ENCODE measurements around the gene CNKSR3.
"Not testable (repeated sequence)": the region's sequence is repeated elsewhere in the genome, so short reads cannot be mapped to it uniquely, and the experiment has no call there.

The CNKSR3 gene

GRCh38 chr6:154528310-154528915 is 17.9 kb upstream of the CNKSR3 start:
- DNase-seq, result no peak

- DNase-seq, result no peak
Measured at GRCh38 chr6:154526996-154527395, 16.5 kb upstream of the CNKSR3 start.

- no peak for DNase-seq
Measured at GRCh38 chr6:154522576-154522975, 12.1 kb upstream of the CNKSR3 start.

GRCh38 chr6:154521412-154521811 is 10.9 kb upstream of the CNKSR3 start:
- DNase-seq, result no peak

GRCh38 chr6:154520280-154520679 is 9.8 kb upstream of the CNKSR3 start:
- DNase-seq, result no peak

- no peak for DNase-seq
Measured at GRCh38 chr6:154518396-154518795, 7.9 kb upstream of the CNKSR3 start.

GRCh38 chr6:154516276-154516675 is 5.8 kb upstream of the CNKSR3 start:
- no peak for DNase-seq

GRCh38 chr6:154515826-154516225 is 5.3 kb upstream of the CNKSR3 start:
- DNase-seq, result no peak

GRCh38 chr6:154515076-154515475 is 4.6 kb upstream of the CNKSR3 start:
- not testable (repeated sequence) for DNase-seq

GRCh38 chr6:154514481-154514880 is 4.0 kb upstream of the CNKSR3 start:
- no peak for DNase-seq

GRCh38 chr6:154513601-154514320 is 3.3 kb upstream of the CNKSR3 start:
- no peak for DNase-seq

- DNase-seq, result no peak
Measured at GRCh38 chr6:154512201-154512600, 1.7 kb upstream of the CNKSR3 start.

GRCh38 chr6:154511791-154512190 is 1.3 kb upstream of the CNKSR3 start:
- DNase-seq, result no peak

GRCh38 chr6:154509421-154510143 is 903 bp downstream of the CNKSR3 start:
- DNase-seq, result no peak

- DNase-seq, result no peak
Measured at GRCh38 chr6:154508573-154509375, 1.7 kb downstream of the CNKSR3 start.

- DNase-seq, result no peak
Measured at GRCh38 chr6:154506991-154507898, 3.2 kb downstream of the CNKSR3 start.

- DNase-seq, result no peak
Measured at GRCh38 chr6:154506582-154506981, 3.9 kb downstream of the CNKSR3 start.

GRCh38 chr6:154506108-154506507 is 4.4 kb downstream of the CNKSR3 start:
- DNase-seq, result no peak

- DNase-seq, result no peak
Measured at GRCh38 chr6:154504865-154505449, 5.5 kb downstream of the CNKSR3 start.

- DNase-seq, result no peak
Measured at GRCh38 chr6:154504102-154504501, 6.4 kb downstream of the CNKSR3 start.

GRCh38 chr6:154503658-154504057 is 6.8 kb downstream of the CNKSR3 start:
- DNase-seq, result no peak

GRCh38 chr6:154502553-154502952 is 7.9 kb downstream of the CNKSR3 start:
- DNase-seq, result no peak

Measured in T-helper 1 cell (primary cell).